K562 (cell line): ENCODE measurements around the gene NFATC1. TPM values are rescaled to one million over a fixed set of nuclear protein-coding genes. Genes with fewer than 3 reads are reported as not detected.

ENCODE experiments used
- COPS2 ChIP-seq: fragments of 450-650 bp; conservative IDR thresholded peaks from 2 replicates; pipeline ENCODE4 v1.6.1; 2016; ENCODE audit warnings: mild to moderate bottlenecking, moderate library complexity
- ETS1 ChIP-seq: conservative IDR thresholded peaks from 2 replicates; pipeline ENCODE4 v1.6.1; 2011; ENCODE audit warnings: low read depth, mild to moderate bottlenecking, low read length; ENCODE audit not compliant: control insufficient read depth
- HINFP ChIP-seq: fragments of 450-650 bp; conservative IDR thresholded peaks from 2 replicates; pipeline ENCODE4 v1.6.1; 2016; ENCODE audit warnings: missing genetic modification characterization, low read depth, mild to moderate bottlenecking, control low read depth, missing compliant biosample characterization
- MAFK ChIP-seq: IDR thresholded peaks from 2 replicates; pipeline ENCODE4 v1.6.1; 2011; ENCODE audit warnings: low read length, improper control_type of control experiment
- THAP12 ChIP-seq: fragments of 250-450 bp; sonication (Bioruptor Pico); IDR thresholded peaks from 2 replicates; pipeline ENCODE4 v1.9.0; 2021; ENCODE audit warnings: mild to moderate bottlenecking, inconsistent platforms
- XRCC4 ChIP-seq: IDR thresholded peaks from one replicate; pipeline ENCODE4 v1.6.1; 2011; ENCODE audit not compliant: insufficient read depth, insufficient read length; ENCODE audit errors: extremely low read depth
- ZBTB40 ChIP-seq, 2 experiments: fragments of 450-650 bp in 1 of 2; sonication (generic) in 1 of 2; formaldehyde crosslinking in 1 of 2; IDR thresholded peaks; 2 replicates each; pipeline versions ENCODE4 v1.7.1 to v1.9.0; 2016 to 2022; ENCODE audit warnings: inconsistent platforms in 1 of 2, mild to moderate bottlenecking in 1 of 2, missing genetic modification reagents in 1 of 2
- ZNF592 ChIP-seq: fragments of 450-650 bp; IDR thresholded peaks from 2 replicates; pipeline ENCODE4 v1.6.1; 2017; ENCODE audit warnings: antibody characterized with exemption, mild to moderate bottlenecking
- polyA plus RNA-seq, 8 experiments: library from polyadenylated mRNA; depleted of rRNA in 4 of 8; stranded (reverse) in 5 of 8; unstranded in 3 of 8; fragments of >200 nt; fragmentation: Nextera tagmentation in 2 of 8; fragmentation: Illumina TruSeq in 1 of 8; extraction: Ambion mirVana in 2 of 8; extraction: Trizol in 1 of 8; gene quantifications; 2 replicates each; pipeline versions ENCODE4 v1.2.1 to v1.2.3, GENCODE V29; 2011 to 2014; ENCODE audit warnings: inconsistent platforms in 1 of 8, missing spikeins in 1 of 8
- total RNA-seq, 7 experiments: library from RNA; depleted of rRNA in 6 of 7; stranded (reverse); fragments of >200 nt in 6 of 7; fragmentation: Illumina TruSeq in 2 of 7; extraction: Trizol in 2 of 7; gene quantifications; 2 replicates each; pipeline versions ENCODE4 v1.2.1 to v1.2.3, GENCODE V29; 2011 to 2021; ENCODE audit warnings: low replicate concordance in 1 of 7

The NFATC1 gene
- total and polyA plus RNA-seq, 9 of the 15 experiments (the other 6 are each of a cell fraction or from before 2014, with no cell fraction given): 1.1 to 16.4 (median 2.5) TPM

- TF ChIP-seq ZBTB40 (IDR thresholded peaks at IDR 0.05): no peak
- TF ChIP-seq ZBTB40 (CRISPR knock-in tag; IDR thresholded peaks at IDR 0.05): no peak
- TF ChIP-seq XRCC4: no peak
- no peak for TF ChIP-seq MAFK
- no peak for TF ChIP-seq COPS2
- TF ChIP-seq ETS1: no peak
- no peak for TF ChIP-seq THAP12 (CRISPR knock-in tag)
- TF ChIP-seq HINFP (tag): no peak
- TF ChIP-seq ZNF592: no peak
Measured at GRCh38 chr18:79538635-79539034, 142.9 kb downstream of the NFATC1 start (continued).
